Tibial nerve (tissue), 3 donors: Measurements from ENCODE around the gene KRAS.

Experiments used
- POLR2A ChIP-seq, 2 donors: fragments of 450-650 bp; IDR thresholded peaks; one replicate each; pipeline ENCODE4 v1.6.1; 2017; ENCODE audit warnings: antibody characterized with exemption in 2 of 2, mild to moderate bottlenecking in 2 of 2, moderate library complexity in 2 of 2
- TF ChIP-seq, protein P1 (sequence below), 5 experiments: fragments of 200-600 bp in 3 of 5; fragments of 450-650 bp in 2 of 5; sonication (generic) in 3 of 5; IDR thresholded peaks; one replicate each; pipeline ENCODE4 v1.5.1; 2016 to 2019; ENCODE audit warnings: antibody characterized with exemption in 5 of 5, mild to moderate bottlenecking in 3 of 5, moderate library complexity in 2 of 5

GRCh38 chr12:25251769-25252168 is 1.0 kb upstream of the KRAS start:
- TF ChIP-seq, protein P1, sequence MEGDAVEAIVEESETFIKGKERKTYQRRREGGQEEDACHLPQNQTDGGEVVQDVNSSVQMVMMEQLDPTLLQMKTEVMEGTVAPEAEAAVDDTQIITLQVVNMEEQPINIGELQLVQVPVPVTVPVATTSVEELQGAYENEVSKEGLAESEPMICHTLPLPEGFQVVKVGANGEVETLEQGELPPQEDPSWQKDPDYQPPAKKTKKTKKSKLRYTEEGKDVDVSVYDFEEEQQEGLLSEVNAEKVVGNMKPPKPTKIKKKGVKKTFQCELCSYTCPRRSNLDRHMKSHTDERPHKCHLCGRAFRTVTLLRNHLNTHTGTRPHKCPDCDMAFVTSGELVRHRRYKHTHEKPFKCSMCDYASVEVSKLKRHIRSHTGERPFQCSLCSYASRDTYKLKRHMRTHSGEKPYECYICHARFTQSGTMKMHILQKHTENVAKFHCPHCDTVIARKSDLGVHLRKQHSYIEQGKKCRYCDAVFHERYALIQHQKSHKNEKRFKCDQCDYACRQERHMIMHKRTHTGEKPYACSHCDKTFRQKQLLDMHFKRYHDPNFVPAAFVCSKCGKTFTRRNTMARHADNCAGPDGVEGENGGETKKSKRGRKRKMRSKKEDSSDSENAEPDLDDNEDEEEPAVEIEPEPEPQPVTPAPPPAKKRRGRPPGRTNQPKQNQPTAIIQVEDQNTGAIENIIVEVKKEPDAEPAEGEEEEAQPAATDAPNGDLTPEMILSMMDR (IDR thresholded peaks at IDR 0.05): no peak
- TF ChIP-seq POLR2A (IDR thresholded peaks at IDR 0.05): no peak
